ENCODE results near the gene STK33.

- TF ChIP-seq POLR2A (IDR thresholded peaks at IDR 0.05; ENCODE audit: low read length) (no peak), GATA1 (IDR thresholded peaks at IDR 0.05; ENCODE audit: low read depth, low read length) (no peak)
Observed at GRCh38 chr11:8581300-8581699, 12.7 kb downstream of the STK33 start.

All from erythroblast (primary cell).